Measurements from ENCODE around the gene NFE2L3.

- TF ChIP-seq CTCF (conservative IDR thresholded peaks at IDR 0.05; ENCODE audit: low read depth, low read length): no peak
- TF ChIP-seq EZH2phosphoT487 (IDR thresholded peaks at IDR 0.05; ENCODE audit: borderline replicate concordance, low read length): no peak
Measured at GRCh38 chr7:26180792-26181198, 28.8 kb downstream of the NFE2L3 start.
